Neural progenitor cell (in vitro differentiated cells): Measurements from ENCODE around the gene CROCC2.

Experiments
- CTCF ChIP-seq: fragments of 200-600 bp; sonication (generic); IDR thresholded peaks from 2 replicates; pipeline ENCODE4 v1.5.1; 2017; ENCODE audit warnings: antibody characterized with exemption, mild to moderate bottlenecking
- EZH2 ChIP-seq: fragments of 200-600 bp; sonication (generic); IDR thresholded peaks from 2 replicates; pipeline ENCODE4 v1.6.1; 2017; ENCODE audit warnings: antibody characterized with exemption, mild to moderate bottlenecking, moderate library complexity

DNA sequence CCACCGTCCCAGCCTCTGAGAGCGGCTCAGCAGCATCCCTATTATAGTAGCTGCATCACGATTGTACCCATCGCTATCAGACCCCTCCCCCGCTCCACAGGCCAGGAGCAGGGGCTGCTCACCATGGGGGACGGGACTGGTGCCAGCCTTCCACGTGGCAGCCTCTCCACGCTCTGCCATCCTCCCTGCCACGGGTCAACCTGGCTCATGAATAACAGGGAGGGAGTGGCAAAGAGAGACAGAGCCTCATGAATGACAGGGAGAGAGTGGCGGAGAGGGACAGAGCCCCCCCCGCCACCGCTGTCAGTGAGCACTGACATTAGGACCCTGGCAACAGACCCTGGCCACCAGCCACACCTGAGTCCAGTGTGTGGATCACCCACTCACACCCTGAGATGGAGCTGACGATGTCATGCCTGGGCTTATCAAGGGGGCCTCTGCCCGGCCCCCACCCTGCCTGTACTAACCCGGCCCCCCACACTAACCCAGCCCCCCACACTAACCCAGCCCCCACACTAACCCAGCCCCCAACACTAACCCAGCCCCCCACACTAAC, 16.9 kb downstream of the CROCC2 start:
- TF ChIP-seq CTCF (no peak), EZH2 (no peak)
